H9 (cell line): ENCODE data around the gene XIRP1. TPM values are rescaled to one million over a fixed set of nuclear protein-coding genes. Genes with fewer than 3 reads are reported as not detected.

ENCODE experiments used
- DNase-seq: peaks from one replicate; pipeline ENCODE4 v3.0.0-alpha.2; 2017
- H2AFZ ChIP-seq: one replicate; pipeline ENCODE4 v1.6.1; 2013; ENCODE audit warnings: mild to moderate bottlenecking, low read length, control low read depth, moderate library complexity
- H2AK5ac ChIP-seq: 2 replicates; pipeline ENCODE4 v1.6.1; 2013; ENCODE audit warnings: low read length, control low read depth, mixed read lengths; ENCODE audit not compliant: insufficient read length
- H2BK120ac ChIP-seq: one replicate; pipeline ENCODE4 v1.6.1; 2013; ENCODE audit warnings: low read depth, mild to moderate bottlenecking, low read length, control low read depth, inconsistent platforms; ENCODE audit not compliant: poor library complexity, severe bottlenecking
- H2BK12ac ChIP-seq: 2 replicates; pipeline ENCODE4 v1.6.1; 2013; ENCODE audit warnings: low read length, control low read depth, mixed read lengths, low read depth; ENCODE audit not compliant: insufficient read length
- H2BK15ac ChIP-seq: 2 replicates; pipeline ENCODE4 v1.6.1; 2013; ENCODE audit warnings: low read depth, low read length, control low read depth
- H2BK20ac ChIP-seq: one replicate; pipeline ENCODE4 v1.6.1; 2013; ENCODE audit warnings: low read depth, mild to moderate bottlenecking, low read length, control low read depth, inconsistent platforms; ENCODE audit not compliant: poor library complexity, severe bottlenecking
- H2BK5ac ChIP-seq: 2 replicates; pipeline ENCODE4 v1.6.1; 2013; ENCODE audit warnings: low read length, control low read depth, mixed read lengths; ENCODE audit not compliant: insufficient read length
- H3K14ac ChIP-seq: 2 replicates; pipeline ENCODE4 v1.6.1; 2013; ENCODE audit warnings: low read length, control low read depth; ENCODE audit not compliant: insufficient read depth
- H3K18ac ChIP-seq: 2 replicates; pipeline ENCODE4 v1.6.1; 2013; ENCODE audit warnings: low read depth, mild to moderate bottlenecking, mixed read lengths, low read length, control low read depth; ENCODE audit not compliant: insufficient read length
- H3K23ac ChIP-seq: 2 replicates; pipeline ENCODE4 v1.6.1; 2013; ENCODE audit warnings: low read length, control low read depth, mixed read lengths, low read depth; ENCODE audit not compliant: insufficient read length
- H3K23me2 ChIP-seq: 2 replicates; pipeline ENCODE4 v1.6.1; 2013; ENCODE audit warnings: low read depth, mild to moderate bottlenecking, mixed read lengths, low read length, control low read depth; ENCODE audit not compliant: insufficient read length, poor library complexity, severe bottlenecking
- H3K27ac ChIP-seq: 2 replicates; pipeline ENCODE4 v1.5.1; 2013; ENCODE audit warnings: low read length, control low read depth, mixed read lengths, low read depth; ENCODE audit not compliant: insufficient read length
- H3K27me3 ChIP-seq: 2 replicates; pipeline ENCODE4 v1.6.1; 2013; ENCODE audit warnings: low read length, control low read depth, inconsistent platforms; ENCODE audit not compliant: insufficient read depth
- H3K4ac ChIP-seq: 2 replicates; pipeline ENCODE4 v1.6.1; 2013; ENCODE audit warnings: low read depth, mild to moderate bottlenecking, control low read depth, inconsistent platforms, low read length, moderate library complexity
- H3K4me1 ChIP-seq: 2 replicates; pipeline ENCODE4 v1.6.1; 2013; ENCODE audit warnings: low read length, control low read depth, inconsistent platforms; ENCODE audit not compliant: insufficient read depth
- H3K4me2 ChIP-seq: 2 replicates; pipeline ENCODE4 v1.6.1; 2013; ENCODE audit warnings: low read length, control low read depth, mixed read lengths; ENCODE audit not compliant: insufficient read length, insufficient read depth
- H3K56ac ChIP-seq: 2 replicates; pipeline ENCODE4 v1.6.1; 2013; ENCODE audit warnings: low read depth, mild to moderate bottlenecking, mixed read lengths, low read length, control low read depth; ENCODE audit not compliant: insufficient read length
- H3K79me1 ChIP-seq: 2 replicates; pipeline ENCODE4 v1.6.1; 2013; ENCODE audit warnings: low read depth, mild to moderate bottlenecking, moderate library complexity, low read length, control low read depth, inconsistent platforms; ENCODE audit not compliant: insufficient read depth, poor library complexity, severe bottlenecking
- H3K79me2 ChIP-seq: 2 replicates; pipeline ENCODE4 v1.6.1; 2013; ENCODE audit warnings: low read length, control low read depth, inconsistent platforms; ENCODE audit not compliant: insufficient read depth
- H3K9ac ChIP-seq: 2 replicates; pipeline ENCODE4 v1.6.1; 2013; ENCODE audit warnings: low read length, control low read depth, mixed read lengths; ENCODE audit not compliant: insufficient read length; ENCODE audit errors: extremely low read depth
- H3K9me3 ChIP-seq: one replicate; pipeline ENCODE4 v1.6.1; 2013; ENCODE audit warnings: low read depth, low read length, inconsistent platforms; ENCODE audit not compliant: control insufficient read depth
- H3T11ph ChIP-seq: one replicate; pipeline ENCODE4 v1.6.1; 2013; ENCODE audit warnings: mild to moderate bottlenecking, low read length, control low read depth, inconsistent platforms
- H4K20me1 ChIP-seq: one replicate; pipeline ENCODE4 v1.6.1; 2013; ENCODE audit not compliant: control insufficient read depth, insufficient read length, insufficient read depth
- H4K5ac ChIP-seq: 2 replicates; pipeline ENCODE4 v1.6.1; 2013; ENCODE audit warnings: low read depth, mild to moderate bottlenecking, mixed read lengths, low read length, control low read depth; ENCODE audit not compliant: insufficient read length
- H4K8ac ChIP-seq: replicated peaks from 2 replicates; pipeline ENCODE4 v1.6.1; 2013; ENCODE audit warnings: low read length, control low read depth, mixed read lengths, low read depth; ENCODE audit not compliant: insufficient read length
- H4K91ac ChIP-seq: 2 replicates; pipeline ENCODE4 v1.6.1; 2013; ENCODE audit warnings: low read depth, mild to moderate bottlenecking, moderate library complexity, mixed read lengths, low read length, control low read depth; ENCODE audit not compliant: insufficient read length
- H3K27ac Mint-ChIP-seq, 3 experiments: 2 replicates in 2 of 3; 3 replicates in 1 of 3; pipeline ENCODE4 v1.8.0; 2020 to 2021; ENCODE audit warnings: mixed read lengths in 3 of 3, mild to moderate bottlenecking in 1 of 3, moderate library complexity in 1 of 3
- H3K27me3 Mint-ChIP-seq: 2 replicates; pipeline ENCODE4 v1.8.0; 2021; ENCODE audit warnings: low read depth, mild to moderate bottlenecking, moderate library complexity, mixed read lengths
- H3K36me3 Mint-ChIP-seq, 3 experiments: 2 replicates in 2 of 3; 3 replicates in 1 of 3; pipeline ENCODE4 v1.8.0; 2020 to 2021; ENCODE audit warnings: low read depth in 3 of 3, mixed read lengths in 3 of 3; ENCODE audit not compliant: insufficient read depth in 1 of 3
- H3K4me1 Mint-ChIP-seq, 2 experiments: 2 replicates each; pipeline ENCODE4 v1.8.0; 2020; ENCODE audit warnings: mixed read lengths in 2 of 2
- H3K4me3 Mint-ChIP-seq, 2 experiments: 2 replicates in 1 of 2; 3 replicates in 1 of 2; pipeline ENCODE4 v1.8.0; 2020 to 2021; ENCODE audit warnings: mild to moderate bottlenecking in 2 of 2, mixed read lengths in 2 of 2, moderate library complexity in 1 of 2
- H3K9me3 Mint-ChIP-seq, 2 experiments: 2 replicates in 1 of 2; 3 replicates in 1 of 2; pipeline ENCODE4 v1.8.0; 2020; ENCODE audit warnings: mild to moderate bottlenecking in 2 of 2, mixed read lengths in 2 of 2, moderate library complexity in 1 of 2
- WGBS: extraction: QIAGEN DNeasy Blood & Tissue Kit; methylation state at CpG from one replicate; pipeline ENCODE4 v1.1.7; 2013; ENCODE audit warnings: missing lambda C conversion rate, low lambda C conversion rate, mixed read lengths; ENCODE audit not compliant: insufficient read length; ENCODE audit errors: extremely low coverage; 5-methylcytosine and 5-hydroxymethylcytosine counted together
- total RNA-seq: library from RNA; stranded (reverse); gene quantifications from 2 replicates; pipeline ENCODE4 v1.2.1, GENCODE V29; 2021
- TF ChIP-seq, protein P1 (sequence below): fragments of 200-600 bp; sonication (generic); conservative IDR thresholded peaks from 3 replicates; pipeline ENCODE4 v1.8.0; 2021; ENCODE audit warnings: antibody characterized with exemption, mild to moderate bottlenecking

XIRP1 gene
- total RNA-seq, 1 experiment from 2014 or later: not detected

DNA sequence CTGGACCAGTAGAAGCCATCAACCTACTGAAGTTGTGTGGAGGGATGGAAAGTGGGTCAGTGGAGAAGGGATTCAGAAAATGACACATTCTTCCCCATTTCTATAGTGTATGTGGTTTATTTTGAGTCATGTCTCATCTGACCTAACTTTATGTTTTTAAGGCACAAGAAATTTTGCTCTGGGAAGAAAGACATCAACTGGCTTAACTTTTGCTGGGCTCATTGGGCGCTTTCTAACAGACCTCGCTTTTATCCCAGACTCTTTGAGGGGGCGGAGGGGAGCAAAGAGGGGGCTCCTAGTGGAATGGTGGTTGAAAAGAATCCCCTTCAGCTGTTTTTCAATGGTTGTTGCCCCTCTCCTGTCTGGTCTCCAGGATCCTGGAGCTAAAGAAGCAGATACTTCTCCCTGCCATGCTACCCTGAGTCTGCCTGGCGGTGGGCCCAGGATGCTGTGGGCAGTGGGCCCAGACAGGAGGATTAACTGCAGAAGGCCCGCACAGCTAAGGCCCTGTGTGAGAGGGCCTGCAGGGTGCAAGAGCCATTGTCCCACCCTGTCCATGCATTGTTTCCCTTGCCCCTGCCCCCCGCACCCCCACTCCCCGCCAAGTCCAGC lies 53.5 kb downstream of the XIRP1 start:
- H2AK5ac ChIP-seq: no peak overlapping the region
- Mint-ChIP-seq H3K4me3 (no peak overlapping the region), H3K27me3 (no peaks in the 10 kb centered on the region), H3K4me1 (peaks cover 2% of the 10 kb centered on the region in 2 experiments; a peak in 2 of 4 replicates), H3K36me3 (peaks cover 6 to 22% (median 15%) of the 10 kb centered on the region in 3 experiments; a peak in 5 of 7 replicates), H3K9me3 (no peaks in the 10 kb centered on the region), H3K27ac (no peak overlapping the region; a peak in 1 of 7 replicates)
- H3K14ac ChIP-seq: no peak overlapping the region
- no peaks in the 10 kb centered on the region for H3K4me1 ChIP-seq
- WGBS: no CpG with 5 or more reads among the region's 7 CpGs
- no peak overlapping the region for H3K9ac ChIP-seq
- no peak overlapping the region for H2BK15ac ChIP-seq
- no peak overlapping the region for H3T11ph ChIP-seq
- H3K4ac ChIP-seq: no peak overlapping the region
- no peaks in the 10 kb centered on the region for H3K79me1 ChIP-seq
- no peak overlapping the region for H2BK12ac ChIP-seq
- H3K56ac ChIP-seq: no peak overlapping the region
- TF ChIP-seq, protein P1, sequence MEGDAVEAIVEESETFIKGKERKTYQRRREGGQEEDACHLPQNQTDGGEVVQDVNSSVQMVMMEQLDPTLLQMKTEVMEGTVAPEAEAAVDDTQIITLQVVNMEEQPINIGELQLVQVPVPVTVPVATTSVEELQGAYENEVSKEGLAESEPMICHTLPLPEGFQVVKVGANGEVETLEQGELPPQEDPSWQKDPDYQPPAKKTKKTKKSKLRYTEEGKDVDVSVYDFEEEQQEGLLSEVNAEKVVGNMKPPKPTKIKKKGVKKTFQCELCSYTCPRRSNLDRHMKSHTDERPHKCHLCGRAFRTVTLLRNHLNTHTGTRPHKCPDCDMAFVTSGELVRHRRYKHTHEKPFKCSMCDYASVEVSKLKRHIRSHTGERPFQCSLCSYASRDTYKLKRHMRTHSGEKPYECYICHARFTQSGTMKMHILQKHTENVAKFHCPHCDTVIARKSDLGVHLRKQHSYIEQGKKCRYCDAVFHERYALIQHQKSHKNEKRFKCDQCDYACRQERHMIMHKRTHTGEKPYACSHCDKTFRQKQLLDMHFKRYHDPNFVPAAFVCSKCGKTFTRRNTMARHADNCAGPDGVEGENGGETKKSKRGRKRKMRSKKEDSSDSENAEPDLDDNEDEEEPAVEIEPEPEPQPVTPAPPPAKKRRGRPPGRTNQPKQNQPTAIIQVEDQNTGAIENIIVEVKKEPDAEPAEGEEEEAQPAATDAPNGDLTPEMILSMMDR: no peak
- H3K9me3 ChIP-seq: no peaks in the 10 kb centered on the region
- no peak overlapping the region for H4K5ac ChIP-seq
- no peak overlapping the region for H3K27ac ChIP-seq
- H2BK120ac ChIP-seq: no peak overlapping the region
- H4K91ac ChIP-seq: no peak overlapping the region
- H2BK5ac ChIP-seq: no peak overlapping the region
- H3K23ac ChIP-seq: no peak overlapping the region
- peak; percentile 16 for DNase-seq
- no peaks in the 10 kb centered on the region for H3K79me2 ChIP-seq
- no peak overlapping the region for H3K18ac ChIP-seq
- H4K20me1 ChIP-seq: no peaks in the 10 kb centered on the region
- no peaks in the 10 kb centered on the region for H3K27me3 ChIP-seq
- no peak overlapping the region for H3K4me2 ChIP-seq
- no peak overlapping the region for H2AFZ ChIP-seq
- H4K8ac ChIP-seq: no peak overlapping the region
- H3K23me2 ChIP-seq: no peaks in the 10 kb centered on the region
- no peak overlapping the region for H2BK20ac ChIP-seq
